Activated CD8-positive, alpha-beta memory T cell treated with anti-CD3 and anti-CD28 coated beads, Interleukin-2, amount 50 U/mL, for 1 hour (primary cell): ENCODE measurements around the gene DMGDH.

Experiments
- DNase-seq: peaks from one replicate; pipeline ENCODE4 v3.0.0-alpha.2; 2020; ENCODE audit errors: extremely low read depth

Gene DMGDH

DNA sequence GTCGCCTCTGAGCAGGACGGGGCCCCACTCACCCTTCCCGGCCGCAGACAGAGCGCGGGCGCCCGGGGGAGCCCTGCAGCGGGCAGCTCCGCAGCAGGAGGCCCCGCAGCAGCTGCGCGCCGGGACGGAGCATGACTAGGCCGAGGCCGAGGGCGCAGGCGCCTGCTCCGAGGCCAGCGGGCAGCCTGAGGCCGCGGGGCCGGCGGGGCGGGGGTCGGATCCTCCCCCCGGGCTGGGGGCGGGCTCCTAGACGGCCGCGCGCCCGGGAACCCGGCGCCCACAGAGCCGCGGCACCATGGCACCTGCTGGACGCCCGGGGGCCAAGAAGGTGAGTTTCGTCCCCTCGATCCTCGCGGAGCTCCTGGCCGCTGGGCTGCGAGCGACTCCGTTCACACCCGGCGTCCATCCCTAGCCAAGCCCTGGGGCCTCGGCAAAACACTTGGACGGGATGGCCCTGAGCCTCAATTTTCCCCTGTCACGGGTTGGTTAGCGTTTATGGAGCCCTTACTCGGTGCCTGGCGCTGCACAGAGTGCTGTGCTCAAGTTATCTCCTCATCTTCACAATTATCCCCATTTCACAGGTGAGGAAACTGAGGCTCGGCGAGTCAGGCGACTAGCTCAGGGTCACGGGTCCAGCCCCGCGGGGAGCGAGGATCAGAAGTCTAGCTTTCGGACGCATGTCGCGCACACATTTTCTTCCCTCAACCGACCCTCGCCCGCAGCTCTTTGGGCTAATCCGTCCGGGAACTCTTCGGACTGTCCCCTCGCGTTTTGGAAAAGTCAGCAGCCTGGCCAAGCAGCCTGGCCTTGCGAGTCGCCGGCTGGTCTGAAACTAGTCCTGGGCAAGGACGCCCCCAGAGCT, at the start of gene DMGDH, which contains the start of gene BHMT2:
Gene DMGDH (minus strand): TSS at position 187 of the 862 bp plus-strand sequence. CDS start 54 bp downstream, at position 133.
Gene BHMT2 (plus strand): TSS at position 280 of the 862 bp plus-strand sequence. CDS start 16 bp downstream, at position 296.
- no peak for DNase-seq

DNA sequence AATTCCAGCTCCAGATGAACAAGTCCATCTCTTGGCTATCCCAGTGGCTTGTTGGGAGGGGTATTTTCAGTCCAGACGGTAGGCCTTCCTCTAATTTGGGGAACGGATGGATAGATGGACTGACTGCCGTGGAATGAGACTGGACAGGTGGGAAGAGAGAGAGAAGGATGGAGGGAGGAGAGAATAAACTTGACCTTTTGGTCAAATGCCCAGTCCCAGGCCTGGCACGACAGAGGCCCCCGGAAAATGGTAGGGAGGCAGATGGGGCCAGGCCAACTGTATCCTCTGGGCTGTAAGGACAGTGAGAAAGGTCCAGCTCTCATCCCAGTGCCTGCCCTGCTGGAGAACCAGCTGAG, 43.2 kb upstream of the DMGDH start:
- no peak for DNase-seq

DNA sequence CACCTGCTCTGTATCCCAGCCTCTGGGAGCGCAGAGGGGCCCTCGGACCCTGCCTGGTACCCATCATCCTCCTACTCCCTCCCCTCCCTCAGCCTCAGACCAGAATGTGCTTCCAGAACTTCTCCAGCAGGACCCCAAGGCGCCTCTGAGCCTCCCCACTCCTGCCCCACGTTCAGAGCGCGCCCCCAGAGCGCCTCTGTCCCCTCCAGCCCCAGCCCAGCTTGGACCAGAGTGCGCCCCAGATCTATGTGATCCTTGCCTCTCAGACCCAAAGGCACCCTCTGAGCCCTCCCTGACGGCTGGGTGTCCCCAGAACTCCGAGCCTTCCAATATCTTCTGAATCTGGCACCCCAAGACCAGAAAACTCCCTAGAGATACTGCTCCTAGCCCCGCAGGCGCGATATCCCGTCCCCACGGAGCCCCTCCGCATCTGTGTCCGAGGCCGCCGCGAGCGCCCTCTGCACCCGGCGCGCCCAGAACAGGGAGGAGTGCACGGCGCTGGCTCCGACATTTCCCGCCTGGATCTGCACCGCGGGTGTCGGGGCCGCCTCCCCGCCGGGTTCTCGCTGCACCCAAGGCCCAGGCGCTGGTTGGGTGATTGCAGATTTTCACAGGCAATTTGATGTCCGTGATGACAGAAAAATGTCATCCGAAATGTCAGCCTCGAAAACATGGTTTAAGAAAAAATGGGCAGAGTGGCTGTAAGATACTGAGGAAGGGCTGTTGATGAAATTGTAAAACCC, 42.7 kb upstream of the DMGDH start:
- DNase-seq = no peak

DNA sequence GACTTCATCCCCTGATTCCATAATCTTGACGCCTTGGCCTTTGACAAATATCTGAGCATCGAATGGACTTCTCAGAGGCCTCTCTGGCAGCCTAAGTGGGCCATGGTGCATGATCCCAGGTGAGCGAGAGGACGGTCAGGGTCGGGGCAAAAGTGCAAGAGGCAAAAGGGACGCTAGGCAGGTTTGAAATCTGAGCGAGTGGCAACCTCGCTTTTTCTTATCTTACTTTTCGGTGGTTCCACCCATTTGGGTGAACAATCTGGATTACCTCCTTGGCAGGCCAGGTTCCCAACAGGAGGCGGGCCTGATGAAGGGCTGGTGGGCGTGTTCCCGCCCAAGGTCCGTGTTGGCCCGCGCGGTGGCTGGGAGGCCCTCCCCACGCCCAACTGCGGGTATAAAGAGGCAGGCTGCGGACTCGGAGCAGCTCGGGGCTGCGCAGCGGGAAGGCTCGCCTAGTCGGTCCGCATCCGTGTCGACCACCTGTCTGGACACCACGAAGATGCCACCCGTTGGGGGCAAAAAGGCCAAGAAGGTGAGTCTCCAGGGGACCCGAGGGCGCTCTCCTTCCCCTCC, 42.0 kb upstream of the DMGDH start, which contains the start of gene BHMT:
Gene BHMT (plus strand): TSS at position 423 of the 573 bp plus-strand sequence. CDS start 77 bp downstream, at position 500.
- DNase-seq = no peak

DNA sequence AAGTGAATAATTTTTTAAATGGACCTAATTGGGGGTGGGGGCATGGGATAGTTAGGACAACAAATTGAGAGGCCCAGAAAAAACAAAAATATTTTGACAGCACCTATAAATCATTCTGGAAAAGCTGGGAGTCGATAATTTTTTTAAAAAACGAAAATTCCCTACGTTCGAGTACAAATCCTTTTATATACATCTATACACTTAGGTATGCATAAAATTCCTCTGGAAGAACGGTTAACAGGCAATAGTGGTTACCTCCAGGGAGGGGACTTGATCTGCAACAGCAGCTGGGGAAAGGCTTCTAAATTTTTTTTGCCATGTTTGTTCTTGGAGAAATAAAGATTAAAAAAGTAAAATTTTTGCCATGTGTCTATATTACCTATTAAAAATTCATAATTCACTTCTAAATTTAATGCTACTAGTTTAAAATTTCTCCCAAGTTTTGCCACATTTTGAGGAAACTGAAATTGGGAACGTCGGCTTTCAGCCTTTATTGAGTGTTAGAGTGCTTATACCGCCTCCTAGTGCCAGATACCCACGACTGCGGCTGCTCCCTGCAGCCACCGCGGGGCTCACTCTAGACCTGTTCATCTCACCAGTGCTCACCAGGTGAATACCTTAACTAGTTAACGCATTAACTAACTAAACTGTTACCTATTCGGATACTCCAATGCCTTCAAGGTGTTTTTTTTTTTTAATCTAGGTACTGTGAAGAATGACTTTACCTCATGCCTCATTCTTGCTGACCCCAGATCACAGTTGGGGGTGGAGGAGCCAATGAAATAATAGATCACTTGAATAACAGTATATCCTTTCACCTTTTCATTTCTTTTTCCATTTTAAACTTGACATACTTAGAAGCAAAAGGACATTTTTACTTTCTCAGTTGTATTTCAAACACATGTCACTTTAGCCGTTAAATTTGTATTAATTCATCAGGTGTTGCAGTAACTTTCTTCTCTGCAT, 40.3 kb upstream of the DMGDH start:
- DNase-seq = no peak

DNA sequence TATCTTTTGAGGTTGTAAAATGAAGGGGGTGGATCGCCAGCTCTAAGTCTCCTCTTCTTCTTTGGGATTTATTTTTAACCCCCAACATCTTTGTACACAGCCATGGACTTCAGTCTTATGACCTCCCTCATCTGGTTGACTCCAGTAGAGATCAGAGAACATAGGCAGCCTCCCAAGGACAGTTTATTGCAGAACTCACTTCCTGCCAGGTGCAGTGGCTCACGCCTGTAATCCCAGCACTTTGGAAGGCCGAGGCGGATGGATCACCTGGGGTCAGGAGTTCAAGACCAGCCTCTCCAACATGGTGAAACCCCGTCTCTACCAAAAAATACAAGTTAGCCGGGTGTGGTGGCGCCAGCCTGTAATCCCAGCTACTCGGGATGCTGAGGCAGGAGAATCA, 39.3 kb upstream of the DMGDH start:
- DNase-seq = no peak

DNA sequence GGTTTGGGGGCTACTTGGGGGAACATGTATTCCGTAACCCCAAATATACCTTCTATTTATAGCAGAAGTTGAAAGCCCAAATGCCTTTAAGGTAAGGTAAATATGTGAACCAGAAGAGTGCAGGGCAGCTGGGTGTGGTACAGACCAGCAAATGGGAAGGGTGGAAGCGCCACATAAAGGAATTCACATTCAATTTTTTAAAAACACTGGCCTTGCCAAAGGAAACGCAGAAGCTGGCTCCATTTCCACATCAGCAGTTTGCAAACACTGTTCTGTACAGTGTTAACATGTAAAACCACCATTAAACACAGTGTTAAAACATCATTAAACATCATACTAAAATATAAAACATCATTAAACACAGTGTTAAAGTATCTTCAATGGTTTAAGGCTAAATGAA, 38.6 kb upstream of the DMGDH start:
- no peak for DNase-seq

DNA sequence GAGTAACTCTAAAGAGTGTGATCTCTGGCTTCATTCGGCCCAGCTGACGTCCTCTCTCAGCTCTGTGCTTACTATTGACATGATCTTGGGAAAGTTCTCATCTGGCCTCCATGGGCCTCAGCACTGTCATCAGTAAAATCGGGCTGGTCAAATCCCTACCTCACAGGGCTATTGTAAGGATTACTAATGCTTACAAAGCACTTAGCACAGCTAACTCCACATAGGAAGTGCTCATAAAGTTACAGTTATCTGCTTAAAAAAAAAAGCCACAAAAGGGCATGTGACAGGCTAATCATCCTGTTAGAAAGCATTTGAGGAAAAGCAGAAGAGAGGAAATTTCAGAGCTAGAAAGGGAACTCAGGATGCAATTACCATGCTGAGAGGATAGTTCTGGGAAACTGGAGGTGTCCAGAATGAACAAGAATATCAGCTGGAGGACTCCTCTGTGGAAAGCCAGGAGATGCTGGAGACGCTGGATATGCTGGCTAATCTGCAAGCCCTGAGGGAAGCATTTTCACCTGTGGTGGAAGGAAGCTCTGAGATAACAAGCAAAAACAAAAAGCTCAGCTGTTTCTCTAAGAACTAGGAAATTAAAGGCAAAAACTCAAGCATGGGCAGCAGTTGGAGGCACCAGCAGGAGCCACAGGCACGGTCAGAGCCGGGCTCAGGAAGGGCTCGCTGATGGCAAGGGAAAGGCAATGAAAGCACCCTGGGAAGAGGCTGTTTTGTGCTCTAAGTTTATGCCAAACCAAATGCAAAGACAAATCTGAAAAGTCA, 37.7 kb upstream of the DMGDH start:
- no peak for DNase-seq

DNA sequence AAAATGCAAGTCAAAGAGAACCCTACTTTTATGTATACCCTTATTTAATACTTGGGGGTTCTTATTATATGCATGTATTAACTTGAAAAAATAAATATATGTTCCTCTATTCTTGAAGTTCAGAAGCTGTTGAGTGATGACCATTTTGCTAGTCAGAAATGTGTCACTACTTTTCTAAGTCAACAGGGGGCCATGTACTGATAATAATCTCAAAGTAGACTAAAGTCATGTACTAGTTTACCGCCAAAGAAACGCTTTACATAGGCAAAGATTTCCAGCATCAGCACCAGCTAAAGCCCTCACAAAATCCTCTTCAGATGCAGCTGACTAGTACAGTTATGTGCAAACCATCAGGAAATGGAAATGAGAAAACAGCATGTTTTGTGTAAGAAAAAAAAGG, 36.4 kb upstream of the DMGDH start:
- no peak for DNase-seq

DNA sequence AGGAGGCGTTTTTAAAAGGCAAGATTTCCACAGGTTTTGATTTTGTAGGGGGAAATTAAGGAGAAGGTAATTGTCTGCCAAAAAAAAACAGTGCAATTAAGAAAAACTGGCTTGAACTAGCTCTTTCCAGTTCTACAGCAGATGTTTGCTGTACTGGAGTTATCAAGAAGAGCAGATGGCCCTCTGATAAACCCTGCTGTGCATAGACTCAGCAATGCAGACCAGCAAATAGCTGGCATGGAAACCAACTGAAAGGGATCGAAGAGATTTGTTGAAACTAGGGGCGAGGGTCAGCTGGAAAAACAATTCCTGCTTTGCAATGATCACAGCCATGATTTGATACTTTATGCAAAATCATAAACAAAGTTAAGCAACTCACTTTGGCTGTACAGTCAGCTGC, 24.3 kb upstream of the DMGDH start:
- no peak for DNase-seq

DNA sequence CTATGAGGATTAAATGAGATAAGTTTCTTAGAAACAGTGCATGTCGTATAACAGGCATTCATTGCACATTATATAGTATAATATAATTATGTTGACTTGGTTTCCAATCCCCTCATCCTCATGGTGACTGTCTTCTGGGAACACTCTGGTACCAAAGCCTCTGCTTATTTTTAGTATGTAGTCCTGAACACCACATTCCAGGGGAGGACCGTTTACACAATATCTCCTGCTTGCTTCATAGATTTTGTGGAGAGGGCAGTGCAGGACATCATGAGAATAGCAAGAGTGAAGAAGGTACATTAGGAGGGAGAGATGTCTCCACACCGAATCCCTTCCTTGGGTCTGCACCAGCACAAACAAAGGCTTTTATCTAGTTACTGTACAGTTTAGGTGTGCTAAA, 21.6 kb upstream of the DMGDH start:
- DNase-seq = no peak

DNA sequence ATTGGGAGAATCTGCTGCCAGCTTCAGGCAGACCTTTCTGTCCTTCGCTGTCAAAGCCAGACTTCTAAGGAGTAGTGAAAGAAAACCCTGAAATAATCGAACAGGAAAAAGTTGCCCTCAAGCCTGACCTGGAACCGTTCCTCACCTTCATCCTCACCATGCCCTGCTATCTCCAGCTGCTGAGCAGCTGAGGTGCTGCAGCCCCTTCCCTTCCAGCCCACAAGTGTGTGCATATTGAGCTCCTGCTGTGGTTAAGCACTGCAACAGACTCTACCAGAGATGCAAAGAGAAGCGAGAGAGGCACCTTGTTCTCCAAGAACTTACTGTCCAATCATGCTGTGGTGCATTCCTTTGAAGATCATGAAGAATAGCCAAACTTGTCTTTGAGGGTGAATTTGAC, 19.0 kb upstream of the DMGDH start:
- DNase-seq = no peak

DNA sequence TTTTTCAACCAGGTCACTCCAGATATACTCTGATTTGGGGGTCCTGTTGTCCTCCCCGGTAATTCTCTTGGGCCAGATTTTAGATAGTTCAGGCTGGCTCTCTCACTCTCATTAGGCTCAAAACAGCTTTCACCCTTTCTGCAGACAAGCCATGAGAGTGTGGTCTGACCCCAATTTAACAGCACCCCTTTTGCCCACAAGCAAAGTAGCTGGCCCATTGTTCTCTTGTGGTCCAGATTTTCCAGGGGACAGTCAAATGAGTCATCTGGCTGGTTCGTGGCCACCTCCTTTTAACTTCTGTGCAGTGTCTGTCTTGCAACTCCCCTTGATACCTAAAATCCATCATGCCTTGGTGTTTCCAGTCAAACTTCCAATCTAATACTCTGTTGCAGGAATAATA, 16.6 kb upstream of the DMGDH start:
- DNase-seq = no peak

DNA sequence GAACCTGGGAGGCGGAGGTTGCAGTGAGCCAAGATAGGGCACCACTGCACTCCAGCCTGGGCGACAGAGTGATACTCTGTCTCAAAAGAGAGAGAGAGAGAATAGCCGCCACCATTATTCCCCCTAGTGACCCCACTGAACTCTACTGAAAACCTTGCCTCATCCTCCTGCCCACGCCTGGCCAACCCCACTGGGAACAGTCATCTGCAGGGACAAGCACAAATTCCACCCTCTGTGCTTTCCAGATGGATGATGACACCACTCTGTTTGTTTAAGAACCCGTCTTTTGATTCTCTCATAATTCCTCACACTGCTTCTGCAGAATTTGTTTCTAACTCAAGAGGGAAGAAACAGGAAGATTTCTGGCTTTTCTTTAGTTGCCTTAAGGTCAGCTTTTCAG, 12.3 kb upstream of the DMGDH start:
- DNase-seq = no peak

DNA sequence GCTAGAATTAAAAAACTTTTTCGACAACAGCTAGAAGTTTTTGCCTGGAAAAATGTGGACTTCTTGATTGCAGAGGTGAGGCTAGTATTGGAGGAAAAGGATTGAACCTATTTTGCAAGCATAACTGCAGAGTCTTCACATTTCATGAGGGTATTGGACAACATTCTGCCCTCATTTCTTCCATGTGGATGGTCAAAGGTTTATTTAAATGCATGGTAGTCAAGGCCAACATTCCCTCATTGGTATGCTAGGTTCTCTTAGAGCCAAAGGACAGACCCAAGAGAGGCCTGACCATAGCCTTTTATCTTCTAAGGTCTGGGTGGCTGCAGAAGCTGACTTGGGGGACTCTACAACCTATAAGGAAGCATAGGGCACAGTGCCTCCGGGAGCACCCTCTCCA, 11.3 kb upstream of the DMGDH start:
- no peak for DNase-seq

DNA sequence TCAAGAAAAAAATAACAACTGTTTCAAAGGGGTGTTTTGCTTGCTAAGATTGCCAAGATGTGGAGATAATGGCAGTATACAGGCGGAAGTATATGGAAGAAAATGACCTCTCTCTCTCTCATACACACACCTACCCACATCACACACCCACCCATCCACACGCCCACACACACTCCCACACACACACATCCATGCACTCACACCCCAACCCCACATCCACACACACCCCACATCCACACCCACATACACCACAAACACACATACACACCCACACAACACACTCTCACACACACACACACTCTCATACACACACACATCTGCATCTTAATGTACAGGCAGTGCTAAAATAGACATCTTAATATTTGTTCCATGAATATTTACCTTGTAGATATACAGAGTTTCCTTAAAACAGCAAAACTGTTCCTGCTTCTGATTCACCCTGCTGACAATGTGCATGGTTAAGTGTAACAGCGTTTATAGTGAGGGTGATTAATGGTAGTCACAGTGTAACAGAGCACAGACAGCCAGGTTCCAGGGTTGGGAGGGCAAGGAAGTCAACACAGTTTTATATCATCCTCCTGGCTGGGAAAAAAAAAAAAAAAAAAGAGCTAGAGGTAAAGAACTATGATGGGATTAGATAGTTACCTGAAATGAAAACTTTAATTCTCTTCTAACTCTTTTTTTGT, 8.3 kb upstream of the DMGDH start:
- no peak for DNase-seq

DNA sequence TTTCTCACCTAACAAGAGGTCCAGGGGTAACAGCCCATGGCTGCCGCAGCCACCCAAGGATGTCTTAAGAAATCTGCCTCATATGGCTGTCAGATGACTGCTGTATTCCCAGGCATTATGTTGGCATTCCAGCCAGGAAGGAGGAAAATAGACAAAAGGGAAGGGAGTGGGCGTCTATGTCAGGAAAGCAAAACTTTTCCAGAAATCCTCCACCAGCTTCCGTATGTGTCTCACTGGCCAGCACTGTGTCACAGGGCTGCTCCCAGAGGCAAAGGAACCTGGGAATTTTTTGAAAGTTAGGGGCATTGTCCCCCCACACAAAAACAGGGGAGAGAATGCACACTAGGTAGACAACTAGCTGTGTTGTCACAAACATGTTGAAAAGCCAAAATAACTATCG, 7.3 kb upstream of the DMGDH start:
- DNase-seq = no peak

DNA sequence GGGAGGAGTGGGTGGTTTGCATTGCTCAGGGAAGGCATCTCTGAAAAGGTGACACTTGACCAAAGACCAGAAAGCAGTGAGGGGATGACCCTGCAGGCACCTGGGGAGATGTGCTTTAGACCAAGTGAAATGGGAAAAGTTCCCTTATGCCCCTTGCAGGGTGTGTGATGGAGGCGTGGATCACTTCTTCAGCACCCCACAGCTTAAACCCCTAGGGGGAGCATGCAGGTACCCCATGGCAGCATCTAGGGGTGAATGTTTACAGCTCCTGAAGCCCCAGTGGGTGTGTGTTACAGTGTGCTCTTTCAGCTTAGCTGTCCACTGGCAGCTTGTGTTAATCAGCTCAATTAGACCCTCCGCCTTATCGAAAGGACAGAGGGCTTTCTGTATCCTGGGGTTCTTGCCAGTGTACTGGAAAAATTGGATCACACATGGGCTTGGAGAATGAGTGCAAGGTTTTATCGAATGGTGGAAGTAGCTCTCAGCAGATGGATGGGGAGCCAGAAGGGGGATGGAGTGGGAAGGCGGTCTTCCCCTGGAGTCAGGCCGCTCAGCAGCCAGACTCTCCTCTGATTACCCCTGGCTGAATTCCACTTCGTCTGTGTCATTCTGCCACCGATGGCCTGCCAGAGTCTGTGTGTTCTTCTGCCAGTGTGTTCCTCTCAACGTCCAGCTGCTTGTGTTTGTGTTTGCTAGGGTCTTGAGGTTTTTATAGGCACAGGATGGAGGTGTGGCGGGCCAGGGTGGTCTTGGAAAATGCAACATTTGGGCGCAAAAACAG, 6.4 kb upstream of the DMGDH start:
- no peak for DNase-seq

DNA sequence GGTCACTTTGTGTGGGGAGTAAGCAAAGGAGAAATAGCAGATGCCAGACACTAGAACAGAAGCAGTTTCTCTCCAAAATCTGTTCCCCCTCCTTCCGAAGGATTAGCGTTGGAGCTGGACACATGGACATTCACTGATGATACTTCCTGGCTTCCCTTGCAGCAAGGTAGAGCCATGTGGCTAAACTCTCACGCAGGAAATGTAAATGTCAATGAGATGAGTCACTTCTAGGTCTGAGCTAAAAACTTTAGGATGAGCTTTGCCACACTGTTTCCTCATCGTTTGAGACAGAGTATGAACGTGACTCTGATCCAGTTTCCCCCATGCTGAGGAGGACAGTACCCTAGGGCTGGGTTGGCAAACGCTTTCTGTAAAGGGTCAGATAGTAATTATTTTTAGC, 5.2 kb upstream of the DMGDH start:
- DNase-seq = no peak

DNA sequence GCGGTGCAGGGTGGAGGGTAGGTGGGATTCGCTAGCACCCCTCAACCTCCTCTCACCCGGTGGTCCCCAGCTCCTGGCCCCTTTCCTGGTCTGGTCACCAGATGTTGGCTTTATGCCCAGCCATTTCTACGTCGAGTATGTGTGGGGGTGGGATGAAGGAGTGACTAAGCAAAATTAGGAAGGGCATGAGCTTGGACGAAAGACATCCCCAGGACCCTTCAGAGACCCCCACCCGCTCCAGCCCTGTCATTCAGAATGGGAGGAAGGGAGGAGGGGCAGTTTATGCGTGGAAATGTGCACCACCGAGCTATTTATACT, 835 bp upstream of the DMGDH start:
- DNase-seq = no peak
